H1 (cell line): ENCODE results near the gene PLEKHA4. TPM values are rescaled to one million over a fixed set of nuclear protein-coding genes. Genes with fewer than 3 reads are reported as not detected.

Source experiments
- CHD1 ChIP-seq: IDR thresholded peaks from 2 replicates; pipeline ENCODE4 v1.6.1; 2012; ENCODE audit warnings: low read depth, low read length, improper control_type of control experiment
- JUN ChIP-seq: IDR thresholded peaks from 2 replicates; pipeline ENCODE4 v1.6.1; 2011; ENCODE audit warnings: low read depth, mild to moderate bottlenecking, improper control_type of control experiment, low read length
- MAX ChIP-seq: IDR thresholded peaks from 2 replicates; pipeline ENCODE4 v1.6.1; 2012; ENCODE audit warnings: inconsistent platforms
- RFX5 ChIP-seq: IDR thresholded peaks from 2 replicates; pipeline ENCODE4 v1.6.1; 2011; ENCODE audit warnings: low read depth, low read length, improper control_type of control experiment, borderline replicate concordance
- TAF1 ChIP-seq: IDR thresholded peaks from 2 replicates; pipeline ENCODE4 v1.6.1; 2011; ENCODE audit warnings: mild to moderate bottlenecking, low read depth, low read length
- polyA plus RNA-seq, 7 experiments: library from polyadenylated mRNA; depleted of rRNA in 3 of 7; stranded (reverse) in 5 of 7; unstranded in 2 of 7; fragments of >200 nt in 5 of 7; fragments of 200-250 nt in 2 of 7; gene quantifications; 1 replicate in 5 of 7; 2 replicates in 1 of 7; 4 replicates in 1 of 7; pipeline versions ENCODE4 v1.2.1 to v1.2.3, GENCODE V29; 2011 to 2013; ENCODE audit warnings: missing spikeins in 2 of 7, mixed read lengths in 2 of 7
- total RNA-seq: library from RNA; stranded (reverse); fragmentation: NEBNext Ultra II Directional; extraction: Animal tissue kit (Norgen Biotek cat#: 25700); gene quantifications from 2 replicates; pipeline ENCODE4 v1.2.1, GENCODE V29; 2021

PLEKHA4 gene
- total and polyA plus RNA-seq, 2 of the 8 experiments (the other 6 are each of a cell fraction or from before 2014, with no cell fraction given): 8.2 to 18.0 TPM

DNA sequence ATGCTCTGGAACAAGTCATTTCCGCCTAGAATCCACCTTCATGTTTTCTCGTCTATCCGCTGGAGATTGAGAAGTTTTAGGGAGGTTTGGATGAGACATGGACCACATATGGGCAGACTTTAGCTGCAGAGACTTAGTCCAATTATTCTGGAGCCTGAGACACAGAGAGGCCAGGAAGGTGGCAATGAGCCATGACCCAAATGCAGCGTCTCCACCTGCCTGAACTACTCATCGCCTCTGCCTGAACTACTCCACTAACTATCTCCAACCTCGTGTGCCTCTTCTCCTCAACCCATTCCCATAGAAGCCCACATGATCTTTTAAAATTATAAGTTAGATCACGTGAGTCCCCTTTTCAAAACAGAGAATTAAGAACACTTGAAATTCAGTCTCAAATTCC lies 5.6 kb downstream of the PLEKHA4 start (continued):
- no peak for TF ChIP-seq CHD1
- no peak for TF ChIP-seq TAF1
- TF ChIP-seq JUN: no peak
- no peak for TF ChIP-seq RFX5
- no peak for TF ChIP-seq MAX
- TF ChIP-seq, all 59 proteins: peak for 0
